ENCODE measurements around the gene GLCCI1. TPM values are rescaled to one million over a fixed set of nuclear protein-coding genes. Genes with fewer than 3 reads are reported as not detected.

Gene GLCCI1
- total RNA-seq, 2 donors from 2014 or later = 44.3 to 55.8 TPM

DNA sequence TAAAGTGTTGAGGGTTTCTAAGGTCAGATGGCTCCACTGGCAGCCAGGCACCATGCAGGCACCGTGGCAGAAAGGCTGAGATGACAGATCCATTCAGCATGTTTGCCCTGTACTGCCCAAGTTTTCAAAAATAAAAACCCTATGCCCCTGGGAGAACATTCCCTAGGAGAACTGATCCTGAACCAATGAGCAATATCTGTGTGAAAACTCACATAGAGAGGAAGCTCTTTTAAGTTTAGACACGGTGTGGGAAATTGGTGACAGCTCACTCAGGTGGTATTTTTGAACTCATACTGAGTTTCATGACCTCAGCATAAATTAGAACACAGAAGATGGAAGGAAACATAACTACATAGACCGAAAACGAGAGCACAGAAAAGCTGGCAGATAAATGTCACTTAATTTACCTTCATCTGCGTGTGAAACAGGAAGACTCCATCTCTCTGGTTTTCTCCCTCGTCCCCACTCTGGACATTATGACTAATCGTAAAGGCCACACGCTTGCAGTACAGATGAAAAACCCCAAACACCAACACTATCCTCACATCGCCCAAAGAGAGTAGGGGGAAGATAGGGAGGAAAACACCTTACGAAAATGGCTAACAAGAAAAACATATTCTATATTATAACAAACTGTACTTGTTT lies 165.6 kb downstream of the GLCCI1 start:
- Histone ChIP-seq H3K9me3 (ENCODE audit: control insufficient read depth, low read length) (no peaks in the 10 kb centered on the region), H3K4me1 (ENCODE audit: control insufficient read depth, insufficient read depth, low read length) (peaks cover 4% of the 10 kb centered on the region), H3K27me3 (ENCODE audit: control insufficient read depth, insufficient read depth, low read length, poor library complexity, severe bottlenecking) (no peaks in the 10 kb centered on the region), H3K9ac (ENCODE audit: extremely low read depth, low read length, poor library complexity, severe bottlenecking) (no peak overlapping the region), H3K36me3 (ENCODE audit: control insufficient read depth, insufficient read depth, low read length) (no peaks in the 10 kb centered on the region), H3K4me3 (ENCODE audit: low read length) (no peak overlapping the region), H3K27ac (ENCODE audit: low read depth, low read length) (peak overlapping the region; percentile 33)
- TF ChIP-seq, protein P1, sequence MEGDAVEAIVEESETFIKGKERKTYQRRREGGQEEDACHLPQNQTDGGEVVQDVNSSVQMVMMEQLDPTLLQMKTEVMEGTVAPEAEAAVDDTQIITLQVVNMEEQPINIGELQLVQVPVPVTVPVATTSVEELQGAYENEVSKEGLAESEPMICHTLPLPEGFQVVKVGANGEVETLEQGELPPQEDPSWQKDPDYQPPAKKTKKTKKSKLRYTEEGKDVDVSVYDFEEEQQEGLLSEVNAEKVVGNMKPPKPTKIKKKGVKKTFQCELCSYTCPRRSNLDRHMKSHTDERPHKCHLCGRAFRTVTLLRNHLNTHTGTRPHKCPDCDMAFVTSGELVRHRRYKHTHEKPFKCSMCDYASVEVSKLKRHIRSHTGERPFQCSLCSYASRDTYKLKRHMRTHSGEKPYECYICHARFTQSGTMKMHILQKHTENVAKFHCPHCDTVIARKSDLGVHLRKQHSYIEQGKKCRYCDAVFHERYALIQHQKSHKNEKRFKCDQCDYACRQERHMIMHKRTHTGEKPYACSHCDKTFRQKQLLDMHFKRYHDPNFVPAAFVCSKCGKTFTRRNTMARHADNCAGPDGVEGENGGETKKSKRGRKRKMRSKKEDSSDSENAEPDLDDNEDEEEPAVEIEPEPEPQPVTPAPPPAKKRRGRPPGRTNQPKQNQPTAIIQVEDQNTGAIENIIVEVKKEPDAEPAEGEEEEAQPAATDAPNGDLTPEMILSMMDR (conservative IDR thresholded peaks at IDR 0.05) = no peak
- peaks cover 35% of the 10 kb centered on the region for H3K4me1 Mint-ChIP-seq
- H3K9me3 Mint-ChIP-seq = no peaks in the 10 kb centered on the region
- no peaks in the 10 kb centered on the region for H3K27me3 Mint-ChIP-seq (ENCODE audit: insufficient read depth)
- H3K27ac Mint-ChIP-seq = no peak overlapping the region
- no peak overlapping the region for H3K4me3 Mint-ChIP-seq
- DNase-seq = no peak
- H3K36me3 Mint-ChIP-seq (ENCODE audit: low read depth) = no peaks in the 10 kb centered on the region
- WGBS, 2 experiments (ENCODE audit: insufficient coverage in 1 of 2, insufficient read length in 1 of 2) = 64 to 82% methylated on average over 4 to 8 of the region's 10 CpGs

- no peaks in the 10 kb centered on the region for H3K9me3 ChIP-seq (ENCODE audit: control insufficient read depth, low read length)
- H3K4me3 Mint-ChIP-seq = no peak overlapping the region
- H3K9me3 Mint-ChIP-seq = no peaks in the 10 kb centered on the region
- H3K27me3 Mint-ChIP-seq (ENCODE audit: insufficient read depth) = no peaks in the 10 kb centered on the region
- DNase-seq = no peak
- H3K4me1 ChIP-seq (ENCODE audit: control insufficient read depth, insufficient read depth, low read length) = peaks cover 4% of the 10 kb centered on the region
- no peak overlapping the region for H3K27ac Mint-ChIP-seq
- H3K4me3 ChIP-seq (ENCODE audit: low read length) = no peak overlapping the region
- no peaks in the 10 kb centered on the region for H3K27me3 ChIP-seq (ENCODE audit: control insufficient read depth, insufficient read depth, low read length, poor library complexity, severe bottlenecking)
- WGBS, 2 experiments (ENCODE audit: insufficient coverage in 1 of 2, insufficient read length in 1 of 2) = 78 to 96% methylated on average over 3 of the region's 3 CpGs
- no peaks in the 10 kb centered on the region for H3K36me3 ChIP-seq (ENCODE audit: control insufficient read depth, insufficient read depth, low read length)
- H3K9ac ChIP-seq (ENCODE audit: extremely low read depth, low read length, poor library complexity, severe bottlenecking) = no peak overlapping the region
- TF ChIP-seq, protein P1 (conservative IDR thresholded peaks at IDR 0.05) = no peak
- H3K4me1 Mint-ChIP-seq = peaks cover 34% of the 10 kb centered on the region
- H3K27ac ChIP-seq (ENCODE audit: low read depth, low read length) = no peak overlapping the region
- no peaks in the 10 kb centered on the region for H3K36me3 Mint-ChIP-seq (ENCODE audit: low read depth)
Measured at GRCh38 chr7:8135417-8135816, 166.8 kb downstream of the GLCCI1 start.

- no peaks in the 10 kb centered on the region for H3K9me3 Mint-ChIP-seq
- H3K27me3 Mint-ChIP-seq (ENCODE audit: insufficient read depth) = no peaks in the 10 kb centered on the region
- TF ChIP-seq, protein P1 (conservative IDR thresholded peaks at IDR 0.05) = no peak
- H3K9me3 ChIP-seq (ENCODE audit: control insufficient read depth, low read length) = no peaks in the 10 kb centered on the region
- no peak overlapping the region for H3K9ac ChIP-seq (ENCODE audit: extremely low read depth, low read length, poor library complexity, severe bottlenecking)
- no peak overlapping the region for H3K27ac Mint-ChIP-seq
- DNase-seq = no peak
- no peaks in the 10 kb centered on the region for H3K36me3 Mint-ChIP-seq (ENCODE audit: low read depth)
- no peaks in the 10 kb centered on the region for H3K36me3 ChIP-seq (ENCODE audit: control insufficient read depth, insufficient read depth, low read length)
- no peak overlapping the region for H3K4me3 Mint-ChIP-seq
- no peak overlapping the region for H3K4me3 ChIP-seq (ENCODE audit: low read length)
- 82 to 92% methylated on average over 11 to 12 of the region's 12 CpGs for WGBS, 2 experiments (ENCODE audit: insufficient coverage in 1 of 2, insufficient read length in 1 of 2)
- H3K4me1 Mint-ChIP-seq = peaks cover 34% of the 10 kb centered on the region
- H3K27me3 ChIP-seq (ENCODE audit: control insufficient read depth, insufficient read depth, low read length, poor library complexity, severe bottlenecking) = no peaks in the 10 kb centered on the region
- no peak overlapping the region for H3K27ac ChIP-seq (ENCODE audit: low read depth, low read length)
- H3K4me1 ChIP-seq (ENCODE audit: control insufficient read depth, insufficient read depth, low read length) = peaks cover 4% of the 10 kb centered on the region
Measured at GRCh38 chr7:8136051-8136730, 167.6 kb downstream of the GLCCI1 start.

Measured in endodermal cell (in vitro differentiated cells).